ENCODE measurements around the gene PFDN1. TPM values are rescaled to one million over a fixed set of nuclear protein-coding genes. Genes with fewer than 3 reads are reported as not detected.

PFDN1 gene
- total RNA-seq, 1 experiment from 2014 or later: 69.1 TPM

DNA sequence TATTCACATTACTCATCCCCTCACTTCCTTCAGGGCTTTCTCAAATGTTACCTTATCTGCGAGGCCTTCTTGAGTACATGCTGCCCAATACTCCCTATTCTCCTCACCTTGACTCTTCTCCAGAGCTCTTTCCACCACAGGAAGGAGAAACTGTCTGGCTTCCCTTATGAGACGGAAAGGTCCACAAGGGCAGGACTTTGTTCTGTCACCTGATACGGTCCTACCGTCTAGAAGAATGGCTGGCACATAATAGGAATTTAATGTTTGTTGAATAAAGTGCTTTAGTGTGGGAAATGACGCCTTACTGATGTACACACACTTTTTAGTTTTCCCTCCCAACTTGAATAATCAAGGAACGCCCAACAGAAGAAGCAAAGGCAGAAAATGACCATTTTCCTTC lies 52.5 kb downstream of the PFDN1 start:
- Histone ChIP-seq H3K9me2 (ENCODE audit: insufficient read depth) (no peaks in the 10 kb centered on the region), H3K4me2 (peak overlapping the region; percentile 35), H4K20me1 (ENCODE audit: insufficient read depth) (no peaks in the 10 kb centered on the region), H3K27ac (peak overlapping the region; percentile 96), H3K9me3 (ENCODE audit: insufficient read depth, low read depth) (no peaks in the 10 kb centered on the region), H2AFZ (no peak overlapping the region), H3K4me1 (replicated peaks; ENCODE audit: insufficient read depth) (peaks cover 79% of the 10 kb centered on the region), H3K27me3 (ENCODE audit: insufficient read depth, low read depth) (no peaks in the 10 kb centered on the region), H3K79me2 (ENCODE audit: low read depth) (peaks cover 68% of the 10 kb centered on the region), H3K36me3 (ENCODE audit: low read depth) (peaks cover 4% of the 10 kb centered on the region; the same call in 1 of the 2 replicates), H3F3A (ENCODE audit: insufficient read depth, low read depth) (peaks cover 80% of the 10 kb centered on the region), H3K4me3 (no peak overlapping the region)
- TF ChIP-seq, protein P1, sequence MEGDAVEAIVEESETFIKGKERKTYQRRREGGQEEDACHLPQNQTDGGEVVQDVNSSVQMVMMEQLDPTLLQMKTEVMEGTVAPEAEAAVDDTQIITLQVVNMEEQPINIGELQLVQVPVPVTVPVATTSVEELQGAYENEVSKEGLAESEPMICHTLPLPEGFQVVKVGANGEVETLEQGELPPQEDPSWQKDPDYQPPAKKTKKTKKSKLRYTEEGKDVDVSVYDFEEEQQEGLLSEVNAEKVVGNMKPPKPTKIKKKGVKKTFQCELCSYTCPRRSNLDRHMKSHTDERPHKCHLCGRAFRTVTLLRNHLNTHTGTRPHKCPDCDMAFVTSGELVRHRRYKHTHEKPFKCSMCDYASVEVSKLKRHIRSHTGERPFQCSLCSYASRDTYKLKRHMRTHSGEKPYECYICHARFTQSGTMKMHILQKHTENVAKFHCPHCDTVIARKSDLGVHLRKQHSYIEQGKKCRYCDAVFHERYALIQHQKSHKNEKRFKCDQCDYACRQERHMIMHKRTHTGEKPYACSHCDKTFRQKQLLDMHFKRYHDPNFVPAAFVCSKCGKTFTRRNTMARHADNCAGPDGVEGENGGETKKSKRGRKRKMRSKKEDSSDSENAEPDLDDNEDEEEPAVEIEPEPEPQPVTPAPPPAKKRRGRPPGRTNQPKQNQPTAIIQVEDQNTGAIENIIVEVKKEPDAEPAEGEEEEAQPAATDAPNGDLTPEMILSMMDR (conservative IDR thresholded peaks at IDR 0.05): no peak
- TF ChIP-seq EZH2 (IDR thresholded peaks at IDR 0.05; ENCODE audit: low read depth): no peak
- ChIA-PET POLR2A (ENCODE audit: unreplicated experiment) (no interaction called here), CTCF (no interaction called here)
- BruUV-seq (replicated peaks): TSS peak; percentile 18
- no peak for DNase-seq
- intact Hi-C loops (cut with micrococcal nuclease; ENCODE audit: unreplicated experiment): loop anchor here (2.0 kb wide), 1 partner anchor 44 kb away; no protein-coding TSS in a partner anchor

DNA sequence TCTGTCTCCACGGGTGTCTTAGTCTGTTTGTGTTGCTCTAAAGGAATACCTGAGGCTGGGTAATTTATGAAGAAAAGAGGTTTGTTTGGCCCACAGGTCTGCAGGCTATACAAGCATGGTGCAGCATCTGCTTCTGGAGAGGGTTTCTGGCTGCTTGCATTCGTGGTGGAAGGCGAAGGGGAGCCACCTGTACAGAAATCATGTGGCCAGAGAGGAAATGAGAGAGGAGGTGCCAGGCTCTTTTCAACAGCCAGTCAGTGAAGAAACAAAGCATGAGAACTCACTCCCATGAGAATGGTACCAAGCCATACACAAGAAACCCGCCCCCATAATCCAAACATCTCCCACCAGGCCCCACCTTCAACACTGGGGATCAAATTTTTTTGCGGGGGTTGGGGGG lies 53.4 kb downstream of the PFDN1 start:
- ChIA-PET POLR2A (ENCODE audit: unreplicated experiment) (no interaction called here), CTCF (no interaction called here)
- Histone ChIP-seq H2AFZ (no peak overlapping the region), H3K79me2 (ENCODE audit: low read depth) (peaks cover 61% of the 10 kb centered on the region), H3F3A (ENCODE audit: insufficient read depth, low read depth) (peaks cover 82% of the 10 kb centered on the region), H3K9me3 (ENCODE audit: insufficient read depth, low read depth) (no peaks in the 10 kb centered on the region), H3K4me1 (replicated peaks; ENCODE audit: insufficient read depth) (peaks cover 78% of the 10 kb centered on the region), H3K36me3 (ENCODE audit: low read depth) (peaks cover 6% of the 10 kb centered on the region; the same call in 1 of the 2 replicates), H4K20me1 (ENCODE audit: insufficient read depth) (no peaks in the 10 kb centered on the region), H3K9me2 (ENCODE audit: insufficient read depth) (no peaks in the 10 kb centered on the region), H3K4me2 (no peak overlapping the region), H3K27ac (peak overlapping the region; percentile 96; the same call in 1 of the 2 replicates), H3K4me3 (no peak overlapping the region), H3K27me3 (ENCODE audit: insufficient read depth, low read depth) (no peaks in the 10 kb centered on the region)
- intact Hi-C loops (cut with micrococcal nuclease; ENCODE audit: unreplicated experiment): no loop called here
- BruUV-seq (replicated peaks): no TSS peak
- no peak for TF ChIP-seq EZH2 (IDR thresholded peaks at IDR 0.05; ENCODE audit: low read depth)
- TF ChIP-seq, protein P1 (conservative IDR thresholded peaks at IDR 0.05): no peak
- no peak for DNase-seq

DNA sequence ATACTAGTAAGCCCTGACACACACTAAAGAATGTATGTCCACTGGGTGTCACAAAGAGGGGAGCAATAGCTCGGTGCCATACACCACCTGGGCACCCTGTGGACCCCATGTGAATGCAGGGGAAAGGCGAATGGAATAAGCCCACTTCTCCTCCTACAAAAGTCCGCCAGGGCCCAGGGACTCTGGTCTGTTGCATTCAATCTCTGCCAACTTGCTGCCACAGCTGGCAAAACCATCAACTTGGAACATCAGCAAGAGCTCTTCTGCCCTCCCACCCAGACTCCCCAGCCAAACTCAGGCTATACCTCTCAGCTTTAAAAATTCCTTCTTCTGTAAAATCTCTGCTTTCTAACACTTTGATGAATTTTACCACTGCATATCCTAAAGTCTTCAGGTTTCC lies 54.5 kb downstream of the PFDN1 start:
- Histone ChIP-seq H3K36me3 (ENCODE audit: low read depth) (peaks cover 6% of the 10 kb centered on the region; the same call in 1 of the 2 replicates), H4K20me1 (ENCODE audit: insufficient read depth) (no peaks in the 10 kb centered on the region), H3K27ac (no peak overlapping the region), H3K4me2 (no peak overlapping the region), H3K9me2 (ENCODE audit: insufficient read depth) (no peaks in the 10 kb centered on the region), H3K27me3 (ENCODE audit: insufficient read depth, low read depth) (no peaks in the 10 kb centered on the region), H3K9me3 (ENCODE audit: insufficient read depth, low read depth) (no peaks in the 10 kb centered on the region), H2AFZ (no peak overlapping the region), H3K4me3 (no peak overlapping the region), H3K79me2 (ENCODE audit: low read depth) (peaks cover 53% of the 10 kb centered on the region), H3K4me1 (replicated peaks; ENCODE audit: insufficient read depth) (peaks cover 67% of the 10 kb centered on the region), H3F3A (ENCODE audit: insufficient read depth, low read depth) (peaks cover 71% of the 10 kb centered on the region)
- no peak for TF ChIP-seq EZH2 (IDR thresholded peaks at IDR 0.05; ENCODE audit: low read depth)
- TF ChIP-seq, protein P1 (conservative IDR thresholded peaks at IDR 0.05): no peak
- BruUV-seq (replicated peaks): no TSS peak
- intact Hi-C loops (cut with micrococcal nuclease; ENCODE audit: unreplicated experiment): no loop called here
- ChIA-PET POLR2A (ENCODE audit: unreplicated experiment) (interaction anchor here (0.5 to 0.6 kb wide), 2 partner anchors 53 to 452 kb away, joined by 6 read pairs; partner anchors contain the start of gene ZMAT2), CTCF (interaction anchor here (2.5 kb wide), 1 partner anchor 98 kb away, joined by 13 read pairs; the partner anchor contains the start of gene HBEGF)
- DNase-seq: no peak
